ENCODE measurements around the gene NSMCE1. TPM values are rescaled to one million over a fixed set of nuclear protein-coding genes. Genes with fewer than 3 reads are reported as not detected.
"Not testable (repeated sequence)": the region's sequence is repeated elsewhere in the genome, so short reads cannot be mapped to it uniquely, and the experiment has no call there.

NSMCE1 gene
- polyA plus RNA-seq, 3 donors, result 79.8 to 91.5 (median 84.7) TPM

DNA sequence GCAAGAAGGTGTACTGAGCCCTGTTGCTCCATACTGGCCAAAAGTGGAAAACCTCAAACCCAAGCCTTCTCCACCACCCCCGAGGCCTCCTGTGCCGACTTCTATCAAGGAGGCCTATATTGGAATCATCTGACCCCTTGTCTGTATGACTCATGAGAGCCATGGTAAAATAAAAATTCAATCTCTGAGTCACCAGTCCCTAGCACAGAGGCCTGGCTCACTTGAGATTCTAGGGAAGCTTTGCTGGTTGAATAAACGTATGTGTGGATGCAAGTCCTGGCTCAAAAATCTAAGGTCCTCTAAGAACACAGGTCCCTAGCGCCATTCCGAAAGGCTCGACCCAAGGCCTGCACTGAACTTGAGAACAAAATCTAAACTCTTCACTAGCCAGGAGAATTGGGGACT lies 15.0 kb downstream of the NSMCE1 start:
- no peak for DNase-seq (ENCODE audit: extremely low read depth in 1 of 11, low read depth in 9 of 11, low spot score in 4 of 11)

DNA sequence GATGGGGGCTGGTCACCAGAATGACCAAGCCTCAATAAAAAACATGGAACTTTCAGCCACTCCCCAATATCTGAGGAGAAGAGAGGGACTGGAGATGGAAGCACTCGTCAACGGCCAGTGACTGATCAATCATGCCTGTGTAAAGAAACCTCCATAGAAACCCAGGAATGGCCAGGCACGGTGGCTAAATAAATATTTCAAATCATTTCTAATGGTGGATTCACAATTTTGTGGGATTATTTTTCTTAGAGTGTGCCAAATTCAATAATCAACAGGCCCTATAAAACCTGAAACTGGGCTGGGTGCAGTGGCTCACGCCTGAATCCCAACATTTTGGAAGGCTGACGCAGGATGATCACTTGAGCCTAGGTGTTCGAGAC lies 16.4 kb downstream of the NSMCE1 start:
- no peak for DNase-seq (ENCODE audit: extremely low read depth in 1 of 11, low read depth in 9 of 11, low spot score in 4 of 11)

DNA sequence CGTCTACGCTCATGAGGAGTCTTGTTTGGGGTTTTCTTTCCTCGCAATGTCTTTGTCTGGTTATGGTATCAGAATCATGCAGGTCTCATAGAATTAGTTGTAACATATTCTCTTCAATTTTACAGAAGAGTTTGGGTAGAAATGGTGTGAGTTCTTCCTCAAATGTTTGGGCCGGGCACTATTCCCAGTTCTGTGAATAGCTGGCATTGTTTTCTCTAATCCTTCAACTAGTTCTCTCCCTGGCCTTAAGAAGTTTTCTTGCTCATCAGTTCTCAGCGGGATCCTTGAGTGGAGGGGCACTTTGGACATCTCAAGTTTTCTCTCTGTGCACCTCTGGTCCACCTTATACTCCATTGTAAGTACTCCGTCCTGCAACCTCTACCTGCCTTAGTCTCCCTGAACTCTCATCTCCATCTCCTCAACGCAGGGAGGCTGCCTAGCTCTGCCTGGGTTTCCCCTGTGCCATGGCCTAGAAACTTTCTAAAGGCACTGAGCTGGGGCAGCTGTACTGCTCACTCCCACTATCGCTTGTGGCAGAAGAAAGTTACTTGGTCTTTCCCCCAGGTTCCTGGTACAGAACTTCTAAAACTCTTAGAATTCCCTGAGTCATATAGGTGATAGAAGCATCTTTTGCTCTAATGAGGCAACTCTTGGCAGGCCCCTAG lies 16.9 kb downstream of the NSMCE1 start:
- DNase-seq (ENCODE audit: extremely low read depth in 1 of 11, low read depth in 9 of 11, low spot score in 4 of 11), result no peak

DNA sequence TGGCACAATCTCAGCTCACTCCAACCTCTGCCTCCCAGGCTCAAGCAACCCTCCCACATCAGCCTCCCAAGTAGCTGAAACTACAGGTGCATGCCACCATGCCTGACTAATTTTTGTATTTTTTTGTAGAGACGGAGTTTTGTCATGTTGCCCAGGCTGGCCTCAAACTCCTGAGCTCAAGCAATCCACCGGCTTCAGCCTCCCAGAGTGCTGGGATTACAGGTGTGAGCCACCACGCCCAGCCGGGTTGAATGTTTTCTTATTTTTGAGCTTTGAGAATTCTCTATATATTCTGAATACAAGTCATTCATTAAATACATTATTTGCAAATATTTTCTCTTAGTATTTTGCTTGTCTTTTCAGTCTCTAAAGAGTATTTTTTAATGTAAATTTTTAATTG lies 19.7 kb downstream of the NSMCE1 start:
- DNase-seq (ENCODE audit: extremely low read depth in 1 of 11, low read depth in 9 of 11, low spot score in 4 of 11), result not testable (repeated sequence)

DNA sequence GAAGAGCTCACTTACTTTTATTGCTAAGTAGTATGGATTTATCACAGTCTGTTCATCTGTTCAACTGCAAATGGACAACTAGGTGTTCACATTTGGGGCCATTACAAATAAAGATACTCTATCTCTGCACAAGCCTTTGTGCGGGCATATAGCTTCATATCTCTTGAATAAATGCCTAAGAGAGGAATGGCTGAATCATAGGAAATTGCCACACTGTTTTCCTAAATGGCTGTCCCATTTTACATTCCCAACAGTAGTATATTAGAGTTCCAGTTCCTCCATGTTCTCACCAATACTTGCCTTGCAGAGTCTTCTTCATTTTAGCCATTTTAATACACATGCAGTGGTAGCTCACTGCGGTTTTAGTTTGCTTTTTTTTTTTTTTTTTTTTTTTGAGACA lies 20.5 kb downstream of the NSMCE1 start:
- DNase-seq (ENCODE audit: extremely low read depth in 1 of 11, low read depth in 9 of 11, low spot score in 4 of 11), result no peak

DNA sequence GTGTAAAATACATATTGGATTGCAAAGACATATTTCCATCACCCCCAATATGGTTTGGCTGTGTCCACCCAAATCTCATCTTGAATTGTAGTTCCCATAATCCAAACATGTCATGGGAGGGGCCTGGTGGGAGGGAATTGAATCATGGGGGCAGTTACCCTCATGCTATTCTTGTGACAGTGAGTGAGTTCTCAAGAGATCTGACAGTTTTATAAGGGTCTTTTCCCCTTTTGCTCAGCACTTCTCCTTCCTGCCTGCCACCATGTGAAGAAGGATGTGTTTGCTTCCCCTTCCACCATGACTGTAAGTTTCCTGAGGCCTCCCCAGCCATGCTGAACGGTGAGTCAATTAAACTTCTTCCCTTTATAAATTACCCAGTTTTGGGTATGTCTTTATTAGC lies 21.5 kb downstream of the NSMCE1 start:
- DNase-seq (ENCODE audit: extremely low read depth in 1 of 11, low read depth in 9 of 11, low spot score in 4 of 11), result not testable (repeated sequence)

DNA sequence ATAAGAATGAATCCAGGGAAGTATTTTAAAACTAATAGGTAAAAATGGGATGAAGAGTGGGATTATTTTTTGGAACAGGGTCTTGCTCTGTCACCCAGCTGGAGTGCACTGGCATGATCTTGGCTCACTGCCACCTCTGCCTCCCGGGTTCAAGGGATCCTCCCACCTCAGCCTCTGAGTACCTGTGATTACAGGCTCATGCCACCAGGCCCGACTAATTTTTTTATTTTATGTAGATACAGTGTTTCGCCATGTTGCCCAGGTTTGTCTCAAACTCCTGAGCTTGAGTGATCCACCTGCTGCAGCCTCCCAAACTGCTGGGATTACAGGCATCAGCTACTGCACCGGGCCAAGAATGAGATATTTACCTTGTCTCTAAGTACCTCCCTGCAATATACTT lies 22.1 kb downstream of the NSMCE1 start:
- no peak for DNase-seq (ENCODE audit: extremely low read depth in 1 of 11, low read depth in 9 of 11, low spot score in 4 of 11)

DNA sequence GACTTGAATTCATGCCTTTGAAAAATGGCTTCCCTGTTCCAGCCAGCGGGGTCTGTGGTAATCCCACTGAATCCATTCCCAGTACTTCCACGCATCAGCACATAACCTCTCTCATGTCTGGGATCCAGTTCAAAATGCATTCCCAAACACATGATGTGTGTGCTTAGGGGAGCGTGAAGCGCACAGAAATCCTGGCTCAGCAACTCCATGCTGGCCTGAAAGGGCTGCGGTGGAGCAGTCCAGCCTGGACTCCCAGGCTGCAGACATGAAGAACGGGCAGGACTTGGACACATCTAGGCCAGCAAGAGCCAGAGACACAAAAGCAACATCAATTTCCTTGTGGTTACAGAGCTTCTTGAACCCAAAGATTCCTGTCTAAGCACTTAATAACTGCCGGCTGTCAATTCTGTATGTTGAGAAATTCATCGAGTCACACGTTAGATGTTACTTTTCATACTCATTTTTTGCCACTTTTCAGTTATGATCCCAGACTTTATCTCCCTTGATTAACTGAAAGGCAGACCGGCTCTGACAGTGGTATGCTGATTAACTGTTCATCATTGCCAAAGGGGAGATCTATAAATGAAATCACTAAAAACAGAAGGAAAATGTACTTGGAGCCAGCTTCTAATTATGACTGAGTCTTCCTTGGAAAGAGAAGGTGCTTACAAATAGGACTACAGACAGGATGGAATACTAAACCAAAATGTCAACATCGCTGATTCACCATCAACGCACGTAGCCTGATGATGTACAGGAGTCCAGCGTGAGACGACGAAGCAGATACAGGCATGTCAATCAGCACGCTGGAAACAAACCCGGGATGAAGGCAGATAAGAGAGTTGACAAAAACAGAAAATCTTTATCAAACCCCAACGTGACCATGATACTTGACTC lies 23.0 kb downstream of the NSMCE1 start:
- no peak for DNase-seq (ENCODE audit: extremely low read depth in 1 of 11, low read depth in 9 of 11, low spot score in 4 of 11)

DNA sequence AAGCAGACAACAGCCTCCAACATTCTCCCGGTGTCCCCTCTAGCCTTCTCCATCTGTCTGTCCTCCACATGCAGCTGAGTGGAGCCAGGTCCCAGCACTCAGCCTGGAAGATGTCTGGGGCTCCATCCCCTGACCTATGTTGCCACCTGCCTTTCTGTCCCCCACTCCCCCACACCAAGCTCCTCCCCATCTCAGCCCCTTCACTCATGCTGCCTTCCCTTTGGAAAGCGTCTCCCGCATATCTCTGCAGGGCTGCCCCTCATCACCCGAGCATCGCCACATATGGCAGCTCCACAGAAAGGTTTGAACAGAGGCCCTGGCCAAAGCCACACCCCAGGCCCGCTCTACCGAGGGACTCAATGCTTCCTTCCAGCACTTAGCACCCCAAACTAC lies 24.2 kb downstream of the NSMCE1 start:
- no peak for DNase-seq (ENCODE audit: extremely low read depth in 1 of 11, low read depth in 9 of 11, low spot score in 4 of 11)

DNA sequence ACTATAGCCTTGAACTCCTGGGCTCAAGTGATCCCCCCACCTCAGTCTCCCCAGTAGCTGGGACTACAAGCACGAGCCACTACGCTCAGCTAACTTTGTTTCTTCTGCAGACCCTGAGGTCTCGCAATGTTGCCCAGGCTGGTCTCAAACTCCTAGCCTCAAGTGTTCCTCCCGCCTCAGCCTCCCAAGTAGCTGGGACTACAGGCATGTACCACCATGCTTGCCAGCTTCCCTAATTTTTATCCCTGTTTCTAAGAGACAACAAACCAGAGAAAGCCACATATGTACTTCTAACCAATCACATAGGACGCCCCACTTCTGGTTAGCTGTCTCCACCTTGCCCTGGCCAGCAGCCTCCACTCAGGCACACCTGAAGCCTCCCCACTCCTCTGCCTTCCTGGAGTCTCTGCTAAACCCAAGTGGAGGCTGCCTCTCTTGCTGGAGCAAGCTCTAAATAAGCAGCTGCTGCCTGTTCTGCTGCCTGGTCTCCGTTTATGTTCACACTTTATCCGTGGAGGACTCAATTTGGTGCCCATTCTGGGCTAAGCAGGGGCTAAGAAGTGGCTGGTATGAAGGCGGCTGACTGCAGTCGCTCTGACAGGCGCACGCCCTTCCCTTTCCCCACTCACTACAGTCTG lies 24.7 kb downstream of the NSMCE1 start:
- DNase-seq (ENCODE audit: extremely low read depth in 1 of 11, low read depth in 9 of 11, low spot score in 4 of 11), result no peak

DNA sequence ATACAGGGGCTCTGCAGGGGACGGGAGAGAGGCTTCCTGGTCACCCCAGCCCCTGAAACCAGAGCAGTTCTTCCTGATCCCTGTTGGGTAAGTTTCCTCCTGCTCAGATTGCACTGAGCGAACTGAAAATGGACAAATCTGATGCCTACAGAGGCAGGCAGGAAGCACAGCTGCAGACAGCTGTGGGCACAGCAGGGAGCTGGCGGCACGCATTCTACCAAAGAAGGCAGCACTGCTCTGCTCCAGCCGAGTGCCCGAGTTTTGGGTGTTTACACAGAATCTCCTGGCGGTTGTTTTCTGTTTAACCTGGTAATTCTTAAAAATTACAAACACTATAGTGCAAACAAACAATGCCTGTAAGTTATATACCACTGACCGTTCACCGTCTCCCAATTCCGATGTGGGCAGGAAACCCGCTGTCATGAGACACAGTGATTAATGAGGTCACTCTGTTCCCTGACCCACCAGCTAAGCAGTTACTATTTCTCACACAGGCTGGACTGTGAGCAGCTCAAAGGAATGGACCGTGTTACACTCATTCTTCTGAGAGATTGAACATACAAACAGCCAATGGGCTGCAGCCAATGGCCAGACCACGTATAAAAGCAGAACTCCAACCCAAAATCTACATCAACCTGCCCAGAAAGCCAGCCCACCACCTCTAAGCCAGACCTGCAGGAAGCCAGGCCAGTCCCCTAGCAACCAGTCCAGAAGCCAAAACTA lies 25.5 kb downstream of the NSMCE1 start:
- DNase-seq (ENCODE audit: extremely low read depth in 1 of 11, low read depth in 9 of 11, low spot score in 4 of 11), result peak in 6 of 11 donors; percentile 68 to 84 (median 78)

DNA sequence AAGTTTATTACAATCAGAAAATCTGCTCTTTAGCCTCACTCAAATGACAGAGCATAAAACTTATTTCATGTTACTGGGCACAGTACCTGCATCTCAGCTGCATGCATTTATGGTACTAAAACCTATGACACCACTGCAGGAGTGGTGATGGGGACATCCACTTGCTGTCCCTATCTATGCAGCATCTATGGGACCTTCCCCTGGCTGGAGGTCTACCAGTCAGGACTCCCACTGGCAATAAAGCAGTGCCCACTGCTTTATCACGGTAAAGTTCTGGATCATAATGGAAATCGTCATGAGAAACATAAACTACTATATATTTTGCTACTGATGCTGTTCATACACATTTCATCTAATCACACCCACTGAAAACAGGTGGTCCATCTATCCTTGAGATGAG lies 26.2 kb downstream of the NSMCE1 start:
- no peak for DNase-seq (ENCODE audit: extremely low read depth in 1 of 11, low read depth in 9 of 11, low spot score in 4 of 11)

DNA sequence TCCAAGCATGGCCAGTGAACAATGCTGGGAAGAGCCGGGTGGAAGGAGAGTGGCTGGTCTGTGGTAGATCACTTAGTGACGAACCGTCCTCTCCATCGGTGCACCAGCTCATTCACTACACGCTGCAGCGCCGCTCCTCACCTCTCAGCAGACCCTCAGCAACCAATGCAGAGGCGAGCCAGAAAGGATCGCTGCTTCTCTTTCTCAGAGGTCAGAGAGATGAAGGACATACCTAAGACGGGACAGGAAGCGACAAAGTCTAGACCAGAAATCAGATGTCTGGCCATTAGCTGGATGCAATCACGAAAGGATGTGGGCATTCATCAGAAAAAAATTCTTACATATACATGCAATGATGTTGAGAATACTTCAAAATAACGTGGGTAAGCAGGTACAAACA lies 26.9 kb downstream of the NSMCE1 start:
- DNase-seq (ENCODE audit: extremely low read depth in 1 of 11, low read depth in 9 of 11, low spot score in 4 of 11), result no peak

DNA sequence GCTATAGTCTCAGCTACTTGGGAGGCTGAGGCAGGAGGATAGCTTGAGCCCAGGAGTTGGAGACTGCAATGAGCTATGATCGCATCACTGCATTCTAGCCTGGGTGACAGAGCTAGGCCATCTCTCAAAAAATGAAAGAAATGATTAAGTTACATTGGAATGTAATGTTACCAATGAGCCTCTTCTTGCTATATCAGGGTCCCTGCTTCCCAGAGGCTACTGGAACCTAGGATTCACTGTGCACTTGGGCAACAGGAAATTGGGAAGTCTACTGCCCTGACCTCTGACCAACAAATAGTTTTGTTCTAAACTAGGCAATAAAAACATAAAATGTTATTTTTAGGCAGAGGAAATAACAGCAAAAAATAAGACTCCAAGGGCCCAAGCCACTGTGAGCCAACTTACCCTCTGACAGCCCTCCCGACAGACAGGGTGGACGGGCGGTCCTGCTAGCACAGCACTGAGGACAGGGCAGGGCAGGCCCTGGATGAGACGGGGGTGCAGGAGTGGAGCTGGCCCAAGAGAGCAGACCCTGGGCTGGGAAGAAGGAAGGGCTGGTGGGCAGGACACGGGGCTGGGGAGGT lies 27.5 kb downstream of the NSMCE1 start:
- DNase-seq (ENCODE audit: extremely low read depth in 1 of 11, low read depth in 9 of 11, low spot score in 4 of 11), result no peak

DNA sequence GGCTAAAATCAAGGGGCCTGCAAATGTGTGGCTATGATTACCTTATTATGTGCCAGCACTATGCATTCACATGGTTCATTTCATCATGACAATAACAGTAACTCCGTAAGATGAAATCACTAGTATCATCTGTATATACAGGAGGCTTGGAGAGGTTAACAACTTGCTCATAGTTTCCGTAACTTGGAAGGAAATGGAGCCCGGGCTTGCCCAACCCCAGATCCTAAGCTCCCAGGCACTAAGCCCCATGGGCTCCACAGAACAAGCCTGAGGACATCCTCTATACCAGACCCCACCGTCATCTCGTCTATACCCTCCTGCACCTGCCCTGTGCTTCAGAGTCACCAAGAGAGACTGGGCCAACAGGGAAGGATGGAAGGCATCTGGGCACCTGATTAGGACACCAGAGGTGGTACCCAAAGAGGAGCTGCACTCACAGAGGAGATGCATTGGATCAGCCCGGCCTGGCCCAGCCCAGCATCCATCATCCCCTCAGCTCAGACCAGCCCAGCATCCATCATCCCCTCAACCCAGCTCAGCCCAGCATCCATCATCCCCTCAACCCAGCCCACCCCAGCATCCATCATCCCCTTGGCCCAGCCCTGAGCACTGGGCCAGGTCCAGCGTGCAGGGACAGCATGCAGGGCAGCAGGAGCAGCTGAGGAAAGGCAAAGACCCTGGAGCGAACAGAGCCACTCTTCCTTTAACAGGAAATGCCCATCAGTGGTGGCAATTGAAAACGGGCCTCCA lies 28.5 kb downstream of the NSMCE1 start:
- no peak for DNase-seq (ENCODE audit: extremely low read depth in 1 of 11, low read depth in 9 of 11, low spot score in 4 of 11)

DNA sequence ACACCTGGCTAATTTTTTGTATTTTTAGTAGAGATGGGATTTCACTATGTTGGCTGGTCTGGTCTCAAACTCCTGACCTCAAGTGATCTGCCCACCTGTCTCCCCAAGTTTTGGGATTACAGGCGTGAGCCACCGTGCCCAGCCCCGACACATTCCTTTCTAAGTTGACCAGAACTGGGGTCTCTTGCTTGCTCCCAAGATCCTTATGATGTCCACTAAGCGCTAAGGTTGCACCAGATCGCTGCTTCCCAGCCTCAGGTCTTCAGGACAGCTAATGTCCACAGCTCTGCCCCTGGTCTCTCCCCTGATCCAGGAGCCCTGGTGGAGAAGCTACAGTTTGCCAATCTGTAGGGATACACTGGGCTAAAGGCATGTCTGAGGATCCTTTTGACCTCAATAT lies 29.5 kb downstream of the NSMCE1 start:
- DNase-seq (ENCODE audit: extremely low read depth in 1 of 11, low read depth in 9 of 11, low spot score in 4 of 11), result no peak

DNA sequence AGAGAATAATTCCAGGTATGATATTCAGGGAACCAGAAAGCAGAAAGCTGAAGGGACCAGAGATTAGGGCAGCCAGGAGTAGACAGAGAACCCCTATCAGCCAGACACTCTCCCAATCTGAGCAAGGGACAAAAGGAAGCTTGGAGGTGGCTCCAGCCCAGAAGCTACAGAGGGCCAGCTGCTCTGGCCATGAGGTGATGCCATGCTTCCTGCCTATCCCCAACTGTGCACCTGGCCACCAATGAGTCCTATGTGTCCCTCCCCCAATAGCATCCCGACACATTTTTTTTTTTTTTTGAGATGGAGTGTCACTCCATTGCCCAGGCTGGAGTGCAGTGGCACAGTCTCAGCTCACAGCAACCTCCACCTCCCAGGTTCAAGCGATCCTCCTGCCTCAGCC lies 30.0 kb downstream of the NSMCE1 start:
- no peak for DNase-seq (ENCODE audit: extremely low read depth in 1 of 11, low read depth in 9 of 11, low spot score in 4 of 11)

DNA sequence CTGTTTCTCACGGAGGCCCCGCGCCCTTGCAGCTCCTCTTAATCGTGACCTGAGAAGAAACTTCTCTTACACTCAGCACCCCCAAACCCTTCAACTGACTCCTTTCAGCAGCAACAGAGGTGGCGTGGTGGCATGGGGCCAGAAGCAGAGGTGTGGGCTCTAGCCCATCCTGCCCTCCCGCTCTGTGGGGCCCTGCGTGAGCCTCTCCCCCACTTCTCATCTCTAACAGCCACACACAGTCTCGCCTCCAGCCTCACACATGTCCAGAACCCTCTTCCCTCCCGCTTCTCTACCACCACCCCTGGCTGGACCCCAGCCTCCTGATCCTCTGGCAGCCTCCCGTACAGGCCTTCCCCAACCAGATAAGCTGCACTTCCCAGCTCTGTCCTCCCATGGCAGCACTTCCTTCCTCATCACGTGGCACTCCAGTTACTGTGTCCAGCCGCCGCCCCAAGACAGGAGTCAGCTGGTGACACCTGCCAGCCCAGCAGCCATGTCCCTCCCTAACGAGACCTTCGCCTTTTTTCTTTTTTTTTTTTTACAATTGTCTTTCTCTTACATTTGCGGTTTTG lies 30.5 kb downstream of the NSMCE1 start:
- no peak for DNase-seq (ENCODE audit: extremely low read depth in 1 of 11, low read depth in 9 of 11, low spot score in 4 of 11)
